ENCODE data around the gene HYI.

HYI gene

DNA sequence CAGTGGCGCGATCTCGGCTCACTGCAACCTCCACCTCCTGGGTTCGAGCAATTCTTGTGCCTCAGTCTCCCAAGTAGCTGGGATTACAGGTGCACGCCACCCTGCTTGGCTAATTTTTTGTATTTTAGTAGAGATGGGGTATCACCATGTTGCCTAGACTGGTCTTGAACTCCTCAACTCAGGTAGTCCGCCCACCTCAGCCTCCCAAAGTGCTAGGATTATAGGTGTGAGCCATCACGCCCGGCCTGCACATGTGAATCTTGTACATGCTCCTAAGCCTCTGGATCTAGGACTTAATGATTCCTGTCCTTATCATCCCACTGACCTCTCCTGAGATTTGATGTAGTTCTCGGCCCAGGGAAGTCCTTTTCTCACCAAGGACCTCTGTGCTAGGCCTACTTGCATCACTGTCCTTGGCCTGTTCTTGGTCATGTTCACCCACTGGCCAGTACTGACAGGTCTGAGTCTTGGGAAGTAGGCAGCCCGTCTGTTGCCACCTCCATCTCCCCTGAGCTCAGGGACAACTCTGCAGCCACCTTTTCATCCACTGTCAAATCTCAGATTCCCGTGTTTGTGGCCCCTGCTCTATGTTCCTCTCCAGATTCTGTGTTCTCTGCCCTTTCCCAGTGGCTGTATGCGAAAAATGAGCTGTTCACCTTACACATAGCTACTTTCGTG lies 9.4 kb downstream of the HYI start:
- no peak for DNase-seq (ENCODE audit: low read depth)

DNA sequence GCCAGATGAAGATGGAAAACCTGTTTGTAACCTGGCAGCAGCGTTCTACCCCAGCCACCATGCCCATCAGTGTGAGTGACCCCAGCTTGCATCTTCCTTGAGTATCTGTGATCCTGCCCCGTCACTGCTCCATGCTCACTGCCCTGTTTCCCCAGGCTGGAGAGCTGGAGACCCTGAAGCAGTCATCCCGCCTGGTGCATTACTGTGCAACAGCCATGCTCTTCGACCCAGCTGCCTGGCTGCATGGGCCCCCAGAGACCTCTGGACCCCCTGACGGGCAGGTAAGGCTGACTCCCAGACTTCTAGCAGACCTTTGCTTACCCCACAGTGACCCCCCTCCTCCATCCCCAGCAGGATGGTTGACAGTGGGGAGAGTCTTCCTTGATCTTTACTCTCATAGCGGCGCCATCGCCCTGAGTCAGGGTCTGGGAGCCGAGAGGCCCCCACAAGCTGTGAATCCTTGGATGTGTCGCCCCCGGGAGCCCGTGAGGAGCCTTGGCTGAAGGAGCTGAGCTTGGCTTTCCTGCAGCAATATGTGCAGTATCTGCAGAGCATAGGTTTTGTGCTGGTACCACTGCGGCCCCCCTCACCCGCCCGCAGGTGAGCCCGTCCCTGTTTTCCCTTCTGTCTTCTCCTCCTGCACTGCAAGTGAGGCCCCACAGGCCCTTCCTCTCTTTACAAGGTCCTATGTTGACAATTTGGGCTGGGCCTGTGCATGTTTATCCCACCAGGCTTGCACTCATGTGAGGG lies 10.4 kb downstream of the HYI start:
- no peak for DNase-seq (ENCODE audit: low read depth)

DNA sequence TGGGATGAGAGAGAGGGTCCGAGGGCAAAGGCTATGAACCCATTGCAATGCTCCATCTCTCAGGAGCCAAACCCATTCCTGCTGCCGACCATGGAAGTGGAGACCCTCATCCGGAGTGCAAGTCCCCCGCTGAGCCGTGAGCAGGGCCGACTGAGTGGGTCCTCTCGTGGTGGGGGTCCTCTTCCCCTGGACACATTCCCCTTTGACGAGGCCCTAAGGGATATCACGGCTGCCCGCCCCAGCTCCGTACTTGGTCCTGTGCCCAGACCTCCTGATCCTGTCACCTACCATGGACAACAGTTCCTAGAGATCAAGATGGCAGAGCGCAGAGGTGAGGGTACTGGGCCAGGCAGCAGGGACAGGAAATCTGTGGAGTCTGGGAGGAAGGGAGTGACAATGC lies 11.0 kb downstream of the HYI start:
- no peak for DNase-seq (ENCODE audit: low read depth)

- no peak for DNase-seq (ENCODE audit: low read depth)
Measured at GRCh38 chr1:43441894-43442637, 11.7 kb downstream of the HYI start.

GRCh38 chr1:43441166-43441893 lies 12.4 kb downstream of the HYI start:
- no peak for DNase-seq (ENCODE audit: low read depth)

DNA sequence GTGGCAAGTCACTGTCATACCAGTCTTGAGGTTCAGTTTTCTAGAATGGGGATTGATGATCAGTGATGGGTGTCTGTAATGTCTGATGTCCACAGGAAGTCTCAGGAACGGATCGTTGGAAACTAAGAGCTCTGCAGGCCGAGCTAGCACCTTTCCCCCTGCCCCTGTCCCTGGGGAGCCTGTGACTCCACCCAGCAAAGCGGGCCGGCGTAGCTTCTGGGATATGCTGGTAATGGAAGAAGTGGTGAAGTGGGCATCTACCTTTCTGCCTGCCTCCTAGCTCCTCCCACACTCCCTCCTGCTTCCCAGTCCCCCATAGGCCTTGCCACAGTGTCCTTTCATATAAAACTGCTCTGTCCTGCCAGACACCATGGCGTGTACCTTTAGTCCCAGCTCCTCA lies 13.4 kb downstream of the HYI start:
- no peak for DNase-seq (ENCODE audit: low read depth)

DNA sequence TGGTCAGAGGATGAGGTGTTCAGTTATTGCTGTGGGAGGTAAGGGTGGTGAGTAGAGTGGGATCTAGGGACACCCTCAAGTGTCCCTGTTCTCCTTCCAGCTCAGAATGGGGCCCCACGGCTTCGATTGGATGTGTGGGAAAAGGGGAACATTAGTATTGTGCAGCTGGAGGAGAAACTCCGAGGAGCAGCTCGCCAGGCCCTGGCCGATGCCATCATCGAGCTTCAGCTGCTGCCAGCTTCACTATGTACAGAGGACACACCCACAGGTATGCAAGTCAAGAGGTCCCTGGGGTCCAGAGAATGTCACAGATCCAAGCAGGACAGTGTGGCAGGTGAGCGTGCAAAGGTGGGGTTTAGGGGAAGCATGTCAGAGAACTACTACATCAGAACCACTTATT lies 13.9 kb downstream of the HYI start:
- no peak for DNase-seq (ENCODE audit: low read depth)

DNA sequence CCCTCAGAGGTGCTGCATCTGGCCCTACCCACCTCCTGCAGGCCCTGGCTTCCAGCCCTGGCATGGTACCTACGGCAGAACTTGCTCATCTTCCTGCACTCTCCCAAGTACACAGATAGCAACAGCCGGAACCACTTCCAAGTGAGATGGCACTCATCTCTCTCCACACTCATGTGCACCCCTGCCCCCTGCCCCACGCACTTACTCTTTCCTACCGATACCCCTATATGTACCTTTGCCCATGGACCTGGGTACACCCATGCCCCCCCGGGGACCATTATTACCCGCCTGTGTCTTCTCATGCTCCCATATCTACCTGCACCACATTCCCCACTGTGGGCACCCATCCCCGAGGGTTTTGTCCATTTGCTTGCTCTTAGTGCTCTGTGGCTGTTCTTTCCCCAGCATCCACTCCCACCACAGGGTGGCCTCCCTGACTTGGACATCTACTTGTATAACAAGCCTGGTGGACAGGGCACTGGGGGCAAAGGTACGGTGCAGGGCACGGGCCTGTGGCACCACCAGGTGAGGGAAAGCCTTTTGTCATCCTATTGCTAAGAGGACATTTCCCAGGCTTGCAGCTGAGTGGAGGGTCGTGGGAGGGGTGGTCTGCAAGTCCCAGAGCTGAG lies 14.7 kb downstream of the HYI start:
- DNase-seq (ENCODE audit: low read depth), result no peak

DNA sequence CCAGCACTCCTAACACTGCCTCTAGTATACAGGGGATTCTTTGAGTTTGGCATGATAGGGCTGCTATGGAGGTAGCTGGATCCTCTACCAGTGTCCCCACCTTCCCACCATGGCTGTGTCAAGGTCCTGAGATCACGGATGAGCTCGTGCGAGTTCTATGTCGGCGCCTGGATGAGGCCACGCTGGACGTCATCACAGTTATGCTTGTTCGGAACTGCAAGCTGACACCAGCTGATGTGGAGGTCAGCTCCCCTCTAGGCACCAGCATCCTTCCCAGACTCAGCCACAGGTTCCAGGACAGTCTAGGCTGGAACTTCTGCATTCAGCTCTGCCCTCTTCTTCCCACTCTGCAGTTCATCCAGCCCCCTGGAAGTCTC lies 15.2 kb downstream of the HYI start:
- DNase-seq (ENCODE audit: low read depth), result no peak

DNA sequence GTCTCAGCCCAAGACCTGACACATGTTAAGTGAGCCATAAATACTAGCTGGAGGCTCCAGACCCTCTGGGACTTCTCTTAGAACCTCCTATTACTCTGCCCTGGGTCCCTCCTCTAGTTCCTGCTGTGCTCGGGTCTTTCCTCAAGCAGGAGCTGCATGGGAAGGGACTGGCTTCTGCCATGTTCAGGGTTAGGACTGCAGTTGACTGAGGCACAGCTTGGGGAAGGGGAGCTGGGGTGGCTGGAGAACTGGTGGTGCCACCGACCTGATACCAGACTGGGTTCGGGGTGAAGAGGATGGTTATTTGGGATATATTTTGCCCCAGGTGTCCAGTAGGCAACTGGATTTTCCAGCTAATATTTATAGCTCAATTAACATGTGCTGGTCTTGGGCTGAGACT lies 15.7 kb downstream of the HYI start:
- no peak for DNase-seq (ENCODE audit: low read depth)

GRCh38 chr1:43437031-43437973 lies 16.4 kb downstream of the HYI start:
- DNase-seq (ENCODE audit: low read depth), result no peak

DNA sequence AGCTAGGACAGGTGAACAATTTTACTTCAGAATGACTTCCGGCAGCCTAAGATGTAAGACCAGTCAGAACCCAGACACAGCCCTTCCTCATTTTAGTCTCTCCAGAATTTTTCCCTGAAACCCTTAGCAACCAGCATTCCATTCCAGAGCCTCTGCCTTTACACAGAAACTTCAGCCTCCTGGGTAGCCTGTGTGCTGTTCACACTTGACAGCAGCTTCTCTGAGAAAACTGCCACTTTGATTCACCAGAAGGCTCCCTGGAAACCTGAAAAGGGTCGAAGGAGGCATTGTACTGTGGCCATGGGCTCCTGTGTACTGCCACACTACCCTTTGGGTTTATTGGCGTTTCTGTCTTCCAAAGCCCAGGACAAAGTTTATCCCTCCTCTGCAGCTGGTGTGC lies 17.4 kb downstream of the HYI start:
- DNase-seq (ENCODE audit: low read depth), result no peak

- no peak for DNase-seq (ENCODE audit: low read depth)
Measured at GRCh38 chr1:43435146-43436145, 18.3 kb downstream of the HYI start.

GRCh38 chr1:43434256-43434655 lies 19.5 kb downstream of the HYI start:
- DNase-seq (ENCODE audit: low read depth), result no peak

DNA sequence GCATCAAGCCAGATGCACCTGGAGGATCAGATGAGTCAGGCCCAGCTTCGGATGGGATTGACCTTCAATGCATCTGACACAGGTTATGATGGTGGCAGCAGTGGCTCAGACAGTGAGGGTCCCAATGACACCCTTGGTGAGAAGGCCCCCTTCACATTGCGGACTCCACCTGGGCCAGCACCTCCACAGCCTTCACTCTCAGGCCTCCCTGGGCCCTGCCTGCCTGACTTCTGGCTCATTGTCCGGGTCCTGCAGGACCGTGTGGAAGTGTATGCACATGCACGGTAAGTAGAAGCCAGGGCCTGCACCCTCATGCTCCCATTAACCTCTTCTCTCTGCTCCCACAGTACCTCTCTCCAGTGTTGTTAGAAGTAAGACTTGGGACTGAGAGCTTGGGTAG lies 20.8 kb downstream of the HYI start:
- DNase-seq (ENCODE audit: low read depth), result no peak

GRCh38 chr1:43432171-43432860 lies 21.4 kb downstream of the HYI start:
- DNase-seq (ENCODE audit: low read depth), result no peak

GRCh38 chr1:43431676-43432075 lies 22.1 kb downstream of the HYI start:
- DNase-seq (ENCODE audit: low read depth), result no peak

- no peak for DNase-seq (ENCODE audit: low read depth)
Measured at GRCh38 chr1:43430831-43431230, 22.9 kb downstream of the HYI start.

- no peak for DNase-seq (ENCODE audit: low read depth)
Measured at GRCh38 chr1:43427941-43428340, 25.8 kb downstream of the HYI start.
